Activated effector memory CD4-positive, alpha-beta T cell treated with anti-CD3 and anti-CD28 coated beads, Interleukin-2, amount 50 U/mL, for 16 hours (primary cell): Measurements from ENCODE around the gene ANKRD23.
"Not testable (repeated sequence)": the region's sequence is repeated elsewhere in the genome, so short reads cannot be mapped to it uniquely, and the experiment has no call there.

Experiments used
- DNase-seq: peaks from one replicate; pipeline ENCODE4 v3.0.0-alpha.2; 2020

ANKRD23 gene

DNA sequence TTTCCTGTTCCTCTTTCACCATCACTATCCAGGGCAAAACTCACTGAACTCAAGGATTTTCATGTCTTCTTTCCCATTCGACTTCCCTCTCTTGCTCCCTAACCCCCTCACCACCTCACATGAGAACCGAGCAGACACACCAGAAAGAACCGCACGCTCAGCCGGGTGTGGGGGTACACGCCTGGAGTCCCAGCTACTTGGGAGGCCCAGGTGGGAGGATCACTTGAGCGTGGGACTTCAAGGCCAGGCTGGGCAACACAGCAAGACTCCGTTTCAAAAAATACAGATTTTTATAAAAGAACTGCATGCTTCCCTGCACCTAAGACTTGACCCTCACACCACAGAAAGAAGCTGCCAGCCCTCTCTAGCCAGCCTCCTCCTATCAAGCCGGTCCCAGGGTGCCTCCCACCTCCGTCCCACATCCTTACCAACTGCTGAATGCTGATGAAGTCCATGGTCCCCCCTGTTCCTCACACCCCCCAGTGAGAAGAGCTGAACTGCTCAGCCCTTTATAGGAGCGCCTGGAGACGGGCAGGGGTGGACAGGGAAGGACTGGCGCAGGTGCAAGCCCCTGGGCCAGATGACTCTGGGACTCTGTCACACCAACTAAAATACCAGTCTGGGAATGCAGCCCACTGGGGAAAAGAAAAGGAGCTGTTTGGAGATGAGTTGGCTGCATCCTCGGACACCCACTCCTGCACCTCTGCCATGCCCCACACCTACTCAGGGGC is at the start of gene ANKRD23:
ANKRD23 (minus strand) TSS at position 484 of the 731 bp plus-strand sequence; CDS start at position 455, 29 bp downstream.
- no peak for DNase-seq

DNA sequence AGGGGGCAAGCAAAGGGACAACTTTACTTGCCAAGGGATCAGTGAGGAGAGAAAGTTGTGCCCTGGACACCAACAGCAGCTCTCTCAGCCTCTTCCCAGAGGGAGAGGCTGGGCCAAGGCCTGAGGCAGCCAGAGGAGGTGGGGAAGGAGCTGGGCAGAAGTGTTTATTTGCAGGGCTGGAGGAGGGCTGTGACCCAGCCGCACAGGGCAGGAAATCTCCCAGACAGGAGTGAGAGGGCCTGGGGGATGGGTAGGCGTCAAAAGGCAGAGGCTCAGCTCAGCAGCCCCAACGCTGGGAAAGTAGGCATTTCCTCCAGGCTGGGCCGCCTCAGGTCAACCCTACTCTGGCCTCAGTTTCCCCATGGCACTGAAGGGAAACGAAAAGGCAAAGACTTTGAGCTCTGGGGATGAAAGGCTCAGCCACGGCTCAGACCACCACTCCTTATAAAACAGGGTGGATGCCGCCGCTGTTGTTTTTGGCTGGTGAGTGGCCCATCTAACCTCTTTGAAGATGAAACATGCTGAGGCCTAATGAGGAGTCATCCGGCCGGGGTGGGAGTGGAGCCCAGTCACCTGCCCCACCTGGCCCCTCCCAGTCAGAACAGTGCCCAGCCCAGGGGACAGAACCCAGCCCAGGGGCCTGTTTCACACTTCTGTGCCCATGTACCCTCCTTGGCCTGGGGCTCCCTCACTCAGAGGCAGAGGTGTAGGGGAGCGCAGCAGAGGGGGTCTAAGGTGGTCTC is 47.9 kb upstream of the ANKRD23 start:
- no peak for DNase-seq

- no peak for DNase-seq
Observed at GRCh38 chr2:96890726-96891385, 47.0 kb upstream of the ANKRD23 start.

DNA sequence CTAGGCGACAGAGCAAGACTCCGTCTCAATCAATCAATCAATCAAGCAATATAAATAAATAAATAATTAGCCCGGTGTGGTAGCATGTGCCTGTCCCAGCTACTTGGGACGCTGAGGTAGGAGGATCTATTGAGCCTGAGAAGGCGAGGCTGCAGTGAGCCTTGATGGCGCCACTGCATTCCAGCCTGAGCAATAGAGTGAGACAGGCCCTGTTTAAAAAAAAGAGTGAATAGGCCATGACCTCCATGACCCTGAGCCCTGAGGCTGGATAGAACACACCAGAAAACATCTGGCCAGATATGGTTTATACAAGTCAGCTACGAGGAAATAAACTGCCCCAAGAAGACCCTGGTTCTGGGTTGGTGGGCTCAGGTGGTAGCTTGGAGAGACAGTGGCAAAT is 46.4 kb upstream of the ANKRD23 start:
- DNase-seq = no peak

DNA sequence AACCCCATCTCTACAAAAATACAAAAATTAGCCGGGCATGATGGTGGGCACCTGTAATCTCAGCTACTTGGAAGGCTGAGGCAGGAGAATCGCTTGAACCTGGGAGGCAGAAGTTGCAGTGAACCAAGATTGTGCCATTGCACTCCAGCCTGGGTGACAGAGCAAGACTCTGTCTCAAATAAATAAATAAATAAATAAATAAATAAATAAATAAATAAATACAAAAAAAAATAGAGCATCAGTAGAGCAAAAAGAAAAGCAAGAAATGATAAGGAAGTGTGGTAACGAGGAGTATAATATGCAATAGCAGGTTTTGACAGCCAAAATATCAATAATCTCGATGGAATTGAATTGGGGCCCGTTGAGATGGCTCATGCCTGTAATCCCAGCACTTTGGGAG is 45.7 kb upstream of the ANKRD23 start:
- not testable (repeated sequence) for DNase-seq

GRCh38 chr2:96888072-96889011 is 44.5 kb upstream of the ANKRD23 start:
- no peak for DNase-seq

DNA sequence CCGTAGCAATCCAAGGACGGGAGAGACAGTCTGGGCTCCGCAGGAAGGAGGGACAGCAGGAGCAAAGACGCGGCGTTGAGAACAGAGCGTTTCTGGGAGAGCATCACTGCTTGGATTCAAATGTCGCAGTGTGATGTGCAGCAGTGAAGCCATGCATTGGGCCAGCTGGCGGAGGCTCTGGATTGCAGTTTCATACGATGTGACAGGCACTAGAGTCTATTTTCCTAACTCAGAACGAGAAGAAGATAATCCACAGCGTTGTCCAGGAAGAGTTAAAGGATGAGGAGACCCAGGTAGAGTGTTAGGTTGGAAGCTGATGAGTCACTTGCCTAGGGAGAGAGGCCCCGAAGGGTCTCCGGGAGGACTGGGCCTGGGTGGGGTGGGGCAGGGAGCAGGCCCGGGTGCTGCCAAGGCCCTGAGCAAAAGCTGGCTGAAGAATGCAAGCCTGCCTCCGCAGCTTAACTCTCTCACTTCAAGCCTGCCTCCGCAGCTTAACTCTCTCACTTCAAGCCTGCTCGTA is 43.7 kb upstream of the ANKRD23 start:
- DNase-seq = no peak

DNA sequence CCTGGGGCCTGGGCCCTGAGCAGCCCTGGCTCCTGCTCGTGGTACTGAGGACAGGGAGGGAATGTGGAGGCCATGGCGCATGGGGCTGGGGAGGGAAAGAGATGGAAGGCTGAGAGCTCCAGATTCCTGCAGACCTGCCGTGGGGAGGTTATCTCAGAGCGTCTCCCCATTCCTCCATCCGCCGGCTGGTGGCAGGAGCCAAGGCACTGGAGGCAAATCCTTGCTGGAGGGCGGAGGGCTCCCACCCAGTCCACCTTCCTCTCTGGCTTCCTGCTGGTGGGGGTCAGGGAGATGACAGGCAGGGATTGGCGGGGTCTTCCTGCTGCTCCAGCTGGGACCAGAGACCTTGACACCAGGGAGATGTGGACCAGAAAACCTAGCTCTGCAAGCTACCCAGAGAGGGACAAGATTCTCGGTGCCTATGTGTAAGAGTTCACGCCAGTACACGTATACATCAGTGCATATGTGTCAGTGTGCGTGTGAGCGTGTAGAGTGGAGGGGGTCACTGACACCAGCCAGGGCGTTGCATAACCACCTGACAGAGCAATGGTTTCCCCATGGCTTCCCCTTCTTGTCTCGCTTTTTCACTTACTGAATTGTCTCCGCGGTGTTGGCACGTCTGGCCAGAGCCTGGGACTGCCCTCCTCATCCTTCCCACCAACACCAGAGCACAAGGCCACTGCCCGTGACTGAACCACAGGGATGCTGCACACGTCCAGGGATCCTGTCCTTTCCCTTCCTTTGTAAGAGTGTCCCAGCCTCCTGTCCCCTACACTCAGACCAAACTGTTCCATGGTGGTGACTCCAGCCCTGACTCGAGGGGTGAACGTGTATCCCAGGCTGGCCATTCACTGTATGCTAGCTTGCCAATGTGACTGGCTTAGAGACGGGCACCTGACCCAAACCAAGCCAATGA is 41.9 kb upstream of the ANKRD23 start:
- no peak for DNase-seq

GRCh38 chr2:96884299-96885094 is 40.7 kb upstream of the ANKRD23 start:
- DNase-seq = no peak

- DNase-seq = no peak
Observed at GRCh38 chr2:96883306-96883705, 39.5 kb upstream of the ANKRD23 start.

DNA sequence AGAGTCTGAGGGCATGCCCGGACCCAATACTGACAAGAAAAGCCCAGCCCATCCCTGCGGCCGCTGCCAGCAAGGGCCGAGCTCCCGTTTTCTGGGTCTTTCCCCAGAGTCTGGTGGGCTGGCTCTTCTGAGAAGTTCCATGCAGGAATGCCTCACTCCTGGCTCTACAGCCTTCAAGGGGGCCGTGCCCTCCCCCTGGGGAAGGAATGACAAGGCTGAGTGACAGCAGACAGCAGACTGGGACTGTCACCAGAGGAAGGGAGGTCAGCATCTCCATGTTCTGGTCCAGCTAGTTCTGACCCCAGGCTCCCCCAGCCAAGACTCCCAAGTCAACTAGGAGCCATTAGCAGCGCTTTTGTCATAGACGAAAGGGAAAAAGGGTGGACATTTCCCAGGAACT is 39.1 kb upstream of the ANKRD23 start:
- no peak for DNase-seq

DNA sequence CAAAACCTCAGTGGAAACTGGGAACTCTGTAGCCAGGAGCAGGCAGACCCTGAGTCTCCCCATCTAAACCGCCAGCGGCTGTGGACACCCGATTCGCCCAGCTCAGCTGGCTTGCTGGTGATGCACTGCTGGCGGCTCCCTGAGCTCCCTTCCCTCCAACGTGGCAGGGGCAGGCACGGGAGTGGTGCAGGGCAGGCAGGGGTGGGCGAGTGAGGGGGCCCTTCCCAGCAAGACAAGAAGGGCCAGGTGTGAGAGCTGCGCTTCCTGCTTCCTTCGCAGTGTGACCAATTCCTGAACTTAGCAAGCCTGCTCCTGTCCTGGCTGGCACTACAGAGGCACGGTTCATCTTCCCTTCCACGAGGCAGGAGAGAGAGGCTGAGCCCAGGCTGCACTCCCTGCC is 38.4 kb upstream of the ANKRD23 start:
- DNase-seq = no peak

GRCh38 chr2:96881349-96882195 is 37.8 kb upstream of the ANKRD23 start:
- DNase-seq = no peak

DNA sequence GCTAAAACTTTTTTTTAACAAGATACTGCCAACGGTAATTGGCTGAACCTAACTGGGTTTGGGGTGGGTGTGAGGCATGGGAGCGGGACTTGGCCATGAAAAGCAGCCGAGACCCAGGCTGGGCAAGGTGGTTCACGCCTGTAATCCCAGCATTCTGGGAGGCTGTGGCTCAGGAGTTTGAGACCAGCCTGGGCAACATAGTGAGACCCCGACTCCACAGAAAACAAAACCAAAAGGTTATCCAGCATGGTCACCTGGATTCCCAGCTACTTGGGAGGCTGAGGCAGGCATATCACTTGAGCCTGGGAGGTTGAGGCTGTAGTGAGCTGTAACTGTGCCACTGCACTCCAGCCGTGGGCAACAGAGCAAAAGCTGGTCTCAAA is 37.1 kb upstream of the ANKRD23 start:
- DNase-seq = no peak

DNA sequence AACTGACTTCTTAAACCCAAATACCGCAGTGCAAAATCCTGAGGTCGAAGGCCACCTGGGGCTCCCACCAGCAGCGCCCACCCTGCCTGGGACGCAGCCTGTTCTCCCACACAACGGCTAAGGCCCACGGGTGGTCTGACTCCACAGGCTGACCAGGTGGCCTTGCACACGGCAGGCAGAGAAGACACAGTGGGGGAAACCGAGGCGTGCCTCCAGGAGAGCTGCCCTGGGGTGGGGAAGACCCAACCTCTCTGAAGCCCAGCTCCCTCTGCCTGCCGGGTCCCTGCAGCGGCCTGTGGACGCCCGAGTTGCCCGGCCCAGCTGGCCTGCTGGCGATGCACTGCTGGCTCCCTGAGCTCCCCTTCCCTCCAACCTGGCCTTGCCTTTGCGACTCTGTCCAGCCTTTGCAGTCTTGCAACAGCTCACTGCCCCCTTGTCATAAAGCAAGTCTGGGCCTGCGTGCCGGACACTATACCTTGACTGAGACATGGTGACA is 35.8 kb upstream of the ANKRD23 start:
- no peak for DNase-seq

- DNase-seq = no peak
Observed at GRCh38 chr2:96878796-96879544, 35.1 kb upstream of the ANKRD23 start.

DNA sequence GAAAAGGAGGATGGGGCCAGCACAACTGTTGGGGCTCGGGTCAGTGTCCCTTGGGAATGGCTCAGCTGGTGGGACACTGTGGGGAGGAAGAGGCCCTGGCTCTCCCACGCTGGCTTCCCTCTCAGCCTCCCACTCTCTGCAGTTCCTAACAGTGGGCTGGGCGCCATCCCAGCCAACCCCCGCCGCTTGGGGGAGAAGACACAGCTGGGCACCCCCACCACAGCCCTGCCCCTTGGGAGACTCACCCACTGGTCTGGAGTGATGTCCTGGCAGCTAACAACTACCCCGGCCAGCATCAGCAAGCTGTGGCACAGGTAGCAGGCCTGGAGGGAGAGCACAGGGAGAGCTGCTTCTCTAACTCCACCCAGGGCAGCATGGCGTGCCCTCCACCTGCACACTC is 34.4 kb upstream of the ANKRD23 start:
- DNase-seq = no peak

DNA sequence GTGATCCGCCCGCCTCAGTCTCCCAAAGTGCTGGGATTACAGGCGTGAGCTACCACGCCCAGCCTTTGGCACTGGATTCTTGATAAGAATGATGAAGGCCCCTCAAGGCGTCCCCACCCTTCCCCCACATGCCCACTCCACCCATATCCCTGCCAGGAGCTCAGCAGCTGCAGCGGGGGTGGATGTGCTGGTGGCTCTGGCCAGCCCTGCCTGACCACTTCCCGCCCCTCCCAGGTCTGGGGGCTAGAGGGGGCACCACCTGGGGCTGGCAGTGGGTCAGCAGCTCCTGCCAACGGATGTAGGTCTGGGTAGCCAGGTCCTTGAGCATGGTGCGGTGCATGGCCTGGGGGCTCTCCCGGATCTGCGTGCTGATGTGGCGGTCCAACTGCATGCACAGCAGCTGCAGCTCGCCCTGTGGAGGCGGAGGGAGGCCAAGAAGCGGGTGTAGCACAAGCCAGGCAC is 33.8 kb upstream of the ANKRD23 start:
- no peak for DNase-seq
